Right lobe of liver (tissue), 4 donors: ENCODE measurements around the gene PVALEF.

Experiments
- POLR2A ChIP-seq: fragments of 450-650 bp; IDR thresholded peaks from one replicate; pipeline ENCODE4 v1.6.1; 2017; ENCODE audit warnings: antibody characterized with exemption, mild to moderate bottlenecking
- TF ChIP-seq, protein P1 (sequence below), 4 donors: fragments of 200-600 bp in 3 of 4; fragments of 450-650 bp in 1 of 4; IDR thresholded peaks; one replicate each; pipeline versions ENCODE4 v1.5.1 to v1.8.0; 2016 to 2022; ENCODE audit warnings: antibody characterized with exemption in 4 of 4, mild to moderate bottlenecking in 2 of 4
- donor health status: DM: no; HTN: no; CAD: no.
- donor health status: DM: no; HTN: no; CAD: no.
- donor health status: DM: no; HTN: yes; CAD: no.

DNA sequence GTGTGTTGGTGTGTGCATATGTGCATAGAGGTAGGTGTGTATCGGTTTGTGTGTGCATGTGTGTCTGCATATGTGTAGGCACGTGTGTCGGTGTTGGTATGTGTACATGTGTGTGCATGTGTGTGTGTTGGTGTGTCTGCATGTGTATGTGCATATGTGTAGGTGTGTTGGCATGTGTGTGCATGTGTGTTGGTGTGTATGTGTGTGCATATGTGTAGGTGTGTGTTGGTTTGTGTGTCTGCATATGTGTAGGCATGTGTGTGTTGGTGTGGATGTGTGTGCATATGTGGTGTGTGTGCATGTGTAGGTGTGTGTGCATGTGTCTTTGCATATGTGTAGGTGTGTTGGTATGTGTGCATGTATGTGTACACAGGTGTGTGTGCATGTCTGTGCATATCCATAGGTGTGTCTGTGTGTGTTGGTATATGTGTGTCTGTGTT, 4.6 kb downstream of the PVALEF start:
- TF ChIP-seq, protein P1, sequence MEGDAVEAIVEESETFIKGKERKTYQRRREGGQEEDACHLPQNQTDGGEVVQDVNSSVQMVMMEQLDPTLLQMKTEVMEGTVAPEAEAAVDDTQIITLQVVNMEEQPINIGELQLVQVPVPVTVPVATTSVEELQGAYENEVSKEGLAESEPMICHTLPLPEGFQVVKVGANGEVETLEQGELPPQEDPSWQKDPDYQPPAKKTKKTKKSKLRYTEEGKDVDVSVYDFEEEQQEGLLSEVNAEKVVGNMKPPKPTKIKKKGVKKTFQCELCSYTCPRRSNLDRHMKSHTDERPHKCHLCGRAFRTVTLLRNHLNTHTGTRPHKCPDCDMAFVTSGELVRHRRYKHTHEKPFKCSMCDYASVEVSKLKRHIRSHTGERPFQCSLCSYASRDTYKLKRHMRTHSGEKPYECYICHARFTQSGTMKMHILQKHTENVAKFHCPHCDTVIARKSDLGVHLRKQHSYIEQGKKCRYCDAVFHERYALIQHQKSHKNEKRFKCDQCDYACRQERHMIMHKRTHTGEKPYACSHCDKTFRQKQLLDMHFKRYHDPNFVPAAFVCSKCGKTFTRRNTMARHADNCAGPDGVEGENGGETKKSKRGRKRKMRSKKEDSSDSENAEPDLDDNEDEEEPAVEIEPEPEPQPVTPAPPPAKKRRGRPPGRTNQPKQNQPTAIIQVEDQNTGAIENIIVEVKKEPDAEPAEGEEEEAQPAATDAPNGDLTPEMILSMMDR (IDR thresholded peaks at IDR 0.05) = no peak
- no peak for TF ChIP-seq POLR2A
